ENCODE results near the gene CACNG4.

CACNG4 gene

GRCh38 chr17:66963909-66964771 is at the start of gene CACNG4:
Gene CACNG4 (plus strand): TSS chr17:66964707. CDS start chr17:66964912, 205 bp downstream.
- no peak for FAIRE-seq
- no peak for DNase-seq (ENCODE audit: low spot score)

GRCh38 chr17:66915204-66915611 is 49.3 kb upstream of the CACNG4 start:
- no peak for FAIRE-seq
- peak; percentile 49 for DNase-seq (ENCODE audit: low spot score)

DNA sequence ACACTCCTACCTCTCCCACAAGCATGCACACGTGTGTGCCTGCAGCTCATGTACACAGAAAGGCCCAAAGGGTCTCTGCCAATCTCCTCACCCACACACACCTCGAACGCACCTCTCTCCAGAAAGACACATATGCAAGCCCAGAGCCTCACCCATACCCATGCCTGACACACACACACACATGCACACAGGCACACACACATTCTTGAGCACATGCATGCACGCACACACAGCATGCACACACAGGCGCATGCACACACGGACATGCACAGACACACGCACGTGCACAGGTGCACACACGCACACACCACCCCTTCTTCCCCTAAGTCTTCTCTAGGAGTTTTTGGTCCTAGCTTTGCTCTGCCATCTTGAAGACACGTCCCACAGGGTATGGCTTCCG is 48.7 kb upstream of the CACNG4 start:
- DNase-seq (ENCODE audit: low spot score) = no peak
- FAIRE-seq = peak; percentile 91

GRCh38 chr17:66916946-66917345 is 47.6 kb upstream of the CACNG4 start:
- DNase-seq (ENCODE audit: low spot score) (no peak), FAIRE-seq (no peak)

DNA sequence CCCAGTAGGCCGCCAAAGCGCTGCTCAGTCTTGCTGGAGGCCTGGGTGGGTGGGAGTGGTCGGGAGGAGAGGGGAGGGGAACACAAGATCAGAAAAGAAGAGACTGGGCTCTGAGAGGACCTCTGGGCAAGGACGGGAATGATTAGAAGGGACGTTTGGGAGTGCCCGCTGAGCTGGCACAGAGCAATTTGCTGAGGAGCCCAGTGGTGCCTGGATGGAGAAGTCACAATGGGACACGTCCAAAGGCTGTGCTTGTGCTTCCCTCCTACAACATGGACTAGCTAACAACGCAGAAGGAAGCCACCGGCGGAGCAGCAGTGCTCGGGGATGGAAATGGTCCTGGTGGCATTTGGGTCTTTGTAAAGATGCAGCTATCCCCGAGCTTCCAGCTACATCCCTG is 45.6 kb upstream of the CACNG4 start:
- DNase-seq (ENCODE audit: low spot score) = no peak
- FAIRE-seq = no peak

DNA sequence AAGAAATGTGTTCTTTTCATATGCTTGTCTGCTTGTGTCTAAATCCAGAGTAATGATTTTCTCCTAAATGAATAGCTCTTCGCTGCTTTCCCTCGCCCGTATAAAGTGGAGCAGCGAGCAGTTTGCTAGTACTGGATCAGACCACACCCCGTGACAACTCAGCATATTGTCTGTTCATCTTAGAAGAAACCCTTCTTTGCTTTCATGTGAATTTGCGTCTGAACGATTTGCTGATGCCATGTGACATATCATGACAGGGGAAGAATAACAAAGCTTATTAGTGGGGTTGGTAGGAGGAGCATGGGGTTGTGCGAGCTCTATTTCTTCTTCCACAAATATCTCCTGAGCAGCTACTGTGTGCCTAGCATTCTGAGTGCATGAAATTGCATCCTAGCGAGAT is 44.1 kb upstream of the CACNG4 start:
- FAIRE-seq (peak; percentile 50), DNase-seq (ENCODE audit: low spot score) (no peak)

DNA sequence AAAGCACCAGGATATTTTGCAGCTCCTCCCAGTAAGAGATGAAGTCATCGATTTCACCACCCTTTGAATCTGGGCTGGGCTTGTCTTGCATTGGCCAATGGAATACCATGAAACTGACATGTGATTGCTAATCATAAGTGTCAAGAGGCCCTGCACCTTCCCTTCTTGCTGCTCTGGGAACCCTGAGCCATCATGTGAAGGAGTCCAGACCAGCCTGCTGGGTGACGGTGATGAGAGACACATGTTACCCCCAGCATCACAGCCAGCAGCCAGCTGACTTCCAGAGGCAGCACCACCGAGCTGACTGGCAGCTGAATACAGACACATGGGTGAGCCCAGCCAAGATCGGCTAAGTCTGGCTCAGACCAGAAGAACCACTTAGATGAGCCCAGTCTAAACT is 43.6 kb upstream of the CACNG4 start:
- no peak for FAIRE-seq
- DNase-seq (ENCODE audit: low spot score) = no peak

GRCh38 chr17:66923886-66924285 is 40.6 kb upstream of the CACNG4 start:
- DNase-seq (ENCODE audit: low spot score) (no peak), FAIRE-seq (no peak)

GRCh38 chr17:66925811-66926500 is 38.6 kb upstream of the CACNG4 start:
- FAIRE-seq = peak; percentile 73
- no peak for DNase-seq (ENCODE audit: low spot score)

- DNase-seq (ENCODE audit: low spot score) (no peak), FAIRE-seq (no peak)
Observed at GRCh38 chr17:66928949-66929348, 35.6 kb upstream of the CACNG4 start.

DNA sequence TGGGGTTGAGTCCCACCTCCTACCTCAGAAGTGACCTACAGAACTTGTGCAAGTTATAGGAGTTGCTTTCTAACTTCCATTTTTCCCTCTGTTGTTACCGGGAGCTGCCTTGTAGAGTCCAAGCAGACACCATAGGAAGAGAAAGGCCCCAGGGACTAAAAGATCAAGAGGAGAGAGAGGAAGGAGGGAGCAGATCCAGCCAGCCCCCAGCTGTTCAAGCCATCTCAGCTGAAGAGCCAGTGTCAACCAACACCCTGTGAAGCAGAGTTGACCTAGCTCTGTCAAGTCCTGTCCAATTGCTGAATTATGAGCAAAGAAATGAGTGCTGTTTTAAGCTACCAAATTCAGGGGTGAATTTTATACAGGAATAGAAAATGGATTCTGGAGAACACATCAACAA is 34.9 kb upstream of the CACNG4 start:
- FAIRE-seq = no peak
- DNase-seq (ENCODE audit: low spot score) = no peak

- peak; percentile 17 for FAIRE-seq
Observed at GRCh38 chr17:66930933-66931332, 33.6 kb upstream of the CACNG4 start.

GRCh38 chr17:66932311-66932710 is 32.2 kb upstream of the CACNG4 start:
- DNase-seq (ENCODE audit: low spot score) (no peak), FAIRE-seq (no peak)

More at GRCh38 chr17:66930933-66931332, 33.6 kb upstream of the CACNG4 start:
- DNase-seq (ENCODE audit: low spot score) = no peak

- DNase-seq (ENCODE audit: low spot score) (no peak), FAIRE-seq (no peak)
Observed at GRCh38 chr17:66934040-66934439, 30.5 kb upstream of the CACNG4 start.

DNA sequence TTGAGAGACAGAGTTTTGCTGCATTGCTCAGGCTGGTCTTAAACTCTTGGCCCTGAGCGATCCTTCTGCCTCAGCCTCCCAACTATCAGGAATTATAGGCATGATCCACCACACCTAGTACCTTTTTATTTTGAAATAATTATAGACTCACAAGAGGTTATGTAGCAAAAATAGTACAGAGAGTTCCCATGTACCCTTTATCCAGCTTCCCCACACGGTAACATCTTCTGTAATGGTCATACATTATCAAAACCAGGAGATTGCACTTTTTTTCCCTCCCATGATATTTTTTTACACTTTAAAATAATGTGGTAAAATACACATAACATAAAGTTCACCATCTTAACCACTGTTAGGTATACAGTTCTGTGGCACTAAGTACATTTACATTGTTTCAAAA is 28.8 kb upstream of the CACNG4 start:
- no peak for FAIRE-seq
- no peak for DNase-seq (ENCODE audit: low spot score)

- FAIRE-seq = peak; percentile 23
- no peak for DNase-seq (ENCODE audit: low spot score)
Observed at GRCh38 chr17:66938656-66939055, 25.9 kb upstream of the CACNG4 start.

DNA sequence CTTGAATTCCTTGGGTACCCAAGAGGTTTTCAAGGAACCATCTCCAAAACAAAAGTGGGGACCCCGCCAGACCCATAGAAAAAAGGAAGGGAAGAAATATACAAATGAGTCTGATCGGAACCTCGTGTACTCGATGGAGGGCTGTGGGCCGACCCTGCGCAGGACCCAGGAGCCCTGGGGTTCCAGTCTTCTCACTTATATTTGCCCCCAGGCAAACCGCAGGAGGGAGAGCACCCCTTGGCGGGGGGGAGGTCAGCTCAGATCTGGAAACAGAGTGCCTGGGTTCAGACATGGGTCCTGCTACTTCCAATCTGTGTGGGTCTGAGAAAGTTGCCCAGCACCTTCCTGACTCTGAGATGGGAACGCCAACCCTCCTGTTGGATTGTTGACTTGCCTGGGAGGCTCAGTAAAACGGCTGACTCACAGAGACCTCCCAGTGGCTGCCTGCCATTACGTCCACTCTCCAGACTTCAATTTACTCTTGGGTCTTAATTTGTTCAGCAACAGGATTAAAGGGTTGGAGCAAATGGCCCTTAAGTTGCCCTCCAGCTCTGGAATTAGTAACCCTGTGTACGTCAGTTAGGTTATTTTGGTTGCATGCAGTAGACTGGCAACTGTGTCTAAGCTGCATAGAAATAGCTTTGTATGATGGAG is 24.9 kb upstream of the CACNG4 start:
- FAIRE-seq = no peak
- DNase-seq (ENCODE audit: low spot score) = no peak

- peak; percentile 42 for FAIRE-seq
- DNase-seq (ENCODE audit: low spot score) = no peak
Observed at GRCh38 chr17:66941249-66941648, 23.3 kb upstream of the CACNG4 start.

GRCh38 chr17:66941773-66942450 is 22.6 kb upstream of the CACNG4 start:
- no peak for DNase-seq (ENCODE audit: low spot score)
- FAIRE-seq = no peak

GRCh38 chr17:66942451-66943264 is 21.8 kb upstream of the CACNG4 start:
- no peak for FAIRE-seq
- DNase-seq (ENCODE audit: low spot score) = no peak

GRCh38 chr17:66943484-66943883 is 21.0 kb upstream of the CACNG4 start:
- no peak for FAIRE-seq
- no peak for DNase-seq (ENCODE audit: low spot score)

All from urothelium cell line (cell line).